ENCODE results near the gene PLEKHM3. TPM values are rescaled to one million over a fixed set of nuclear protein-coding genes. Genes with fewer than 3 reads are reported as not detected.
A peak's percentile ranks its signal among the peaks of the same experiment; 100 is the strongest.

Gene PLEKHM3
- total RNA-seq, 1 donor from 2014 or later, result 18.3 TPM

DNA sequence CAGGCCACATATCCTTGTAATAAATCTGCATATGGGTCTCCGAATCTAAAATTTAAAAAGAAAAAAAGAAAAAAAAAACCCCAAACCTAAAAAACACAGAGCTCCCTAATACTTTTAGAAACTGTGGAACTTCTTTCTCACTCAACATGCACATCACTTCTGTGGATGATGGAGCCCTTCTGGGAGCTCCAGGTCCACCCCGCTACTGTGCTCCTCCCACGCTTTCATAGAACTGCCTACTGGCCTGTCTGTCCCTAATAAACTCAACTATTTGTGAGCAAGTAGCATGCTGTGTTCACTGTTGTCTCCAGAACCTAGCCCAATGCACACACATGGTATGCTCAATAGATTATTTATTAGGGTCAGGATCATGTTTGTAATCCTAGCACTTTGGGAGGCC lies 172.5 kb downstream of the PLEKHM3 start:
- H3K27me3 ChIP-seq, result no peaks in the 10 kb centered on the region
- no peaks in the 10 kb centered on the region for H3K36me3 ChIP-seq
- DNase-seq (ENCODE audit: low spot score in 2 of 2), result no peak
- TF ChIP-seq, protein P1, sequence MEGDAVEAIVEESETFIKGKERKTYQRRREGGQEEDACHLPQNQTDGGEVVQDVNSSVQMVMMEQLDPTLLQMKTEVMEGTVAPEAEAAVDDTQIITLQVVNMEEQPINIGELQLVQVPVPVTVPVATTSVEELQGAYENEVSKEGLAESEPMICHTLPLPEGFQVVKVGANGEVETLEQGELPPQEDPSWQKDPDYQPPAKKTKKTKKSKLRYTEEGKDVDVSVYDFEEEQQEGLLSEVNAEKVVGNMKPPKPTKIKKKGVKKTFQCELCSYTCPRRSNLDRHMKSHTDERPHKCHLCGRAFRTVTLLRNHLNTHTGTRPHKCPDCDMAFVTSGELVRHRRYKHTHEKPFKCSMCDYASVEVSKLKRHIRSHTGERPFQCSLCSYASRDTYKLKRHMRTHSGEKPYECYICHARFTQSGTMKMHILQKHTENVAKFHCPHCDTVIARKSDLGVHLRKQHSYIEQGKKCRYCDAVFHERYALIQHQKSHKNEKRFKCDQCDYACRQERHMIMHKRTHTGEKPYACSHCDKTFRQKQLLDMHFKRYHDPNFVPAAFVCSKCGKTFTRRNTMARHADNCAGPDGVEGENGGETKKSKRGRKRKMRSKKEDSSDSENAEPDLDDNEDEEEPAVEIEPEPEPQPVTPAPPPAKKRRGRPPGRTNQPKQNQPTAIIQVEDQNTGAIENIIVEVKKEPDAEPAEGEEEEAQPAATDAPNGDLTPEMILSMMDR (IDR thresholded peaks at IDR 0.05), result no peak
- no peaks in the 10 kb centered on the region for H3K9me3 ChIP-seq
- H3K4me1 ChIP-seq, result peaks cover 0 to 2% of the 10 kb centered on the region in 2 donors
- intact Hi-C loops (cut with DNase I), result no loop called here
- H3K4me3 ChIP-seq, result no peak overlapping the region
- H3K27ac ChIP-seq, result no peak overlapping the region

DNA sequence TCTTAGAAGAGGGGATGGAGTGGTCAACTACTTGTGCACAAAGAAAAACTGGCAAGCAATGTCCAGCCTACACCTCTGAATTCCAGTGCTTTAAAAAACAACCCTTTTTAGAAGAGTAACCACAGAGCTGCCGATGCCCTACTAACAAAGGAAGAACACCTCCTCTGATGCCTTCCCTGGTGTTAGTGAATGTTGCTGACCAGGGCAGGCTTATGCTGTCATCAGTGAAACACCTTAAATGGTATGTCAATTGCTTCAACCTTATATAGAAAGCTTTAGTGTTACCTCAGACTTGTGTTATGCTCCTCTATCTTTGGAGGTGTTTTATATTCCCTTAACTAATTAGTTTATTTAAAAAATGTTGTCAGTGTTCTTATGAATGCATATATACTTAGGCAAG lies 175.9 kb downstream of the PLEKHM3 start:
- Histone ChIP-seq H3K27ac (no peak overlapping the region), H3K27me3 (no peaks in the 10 kb centered on the region), H3K36me3 (no peaks in the 10 kb centered on the region), H3K4me1 (peaks cover 0 to 4% of the 10 kb centered on the region in 2 donors), H3K4me3 (no peak overlapping the region), H3K9me3 (no peaks in the 10 kb centered on the region)
- TF ChIP-seq, protein P1 (IDR thresholded peaks at IDR 0.05), result no peak
- intact Hi-C loops (cut with DNase I), result no loop called here
- DNase-seq (ENCODE audit: low spot score in 2 of 2), result no peak

GRCh38 chr2:207848545-207848928 lies 176.8 kb downstream of the PLEKHM3 start:
- Histone ChIP-seq H3K4me1 (peaks cover 0 to 4% of the 10 kb centered on the region in 2 donors), H3K9me3 (no peaks in the 10 kb centered on the region), H3K36me3 (no peaks in the 10 kb centered on the region), H3K27me3 (no peaks in the 10 kb centered on the region), H3K27ac (peak overlapping the region in 1 of 2 donors; percentile 34), H3K4me3 (no peak overlapping the region)
- intact Hi-C loops (cut with DNase I), result no loop called here
- DNase-seq (ENCODE audit: low spot score in 2 of 2), result no peak
- TF ChIP-seq, protein P1 (IDR thresholded peaks at IDR 0.05), result no peak

- no peak overlapping the region for H3K4me3 ChIP-seq
- peak overlapping the region; percentile 34 to 48 for H3K27ac ChIP-seq
- H3K27me3 ChIP-seq, result no peaks in the 10 kb centered on the region
- intact Hi-C loops (cut with DNase I), result no loop called here
- no peaks in the 10 kb centered on the region for H3K36me3 ChIP-seq
- H3K9me3 ChIP-seq, result no peaks in the 10 kb centered on the region
- TF ChIP-seq, protein P1 (IDR thresholded peaks at IDR 0.05), result no peak
- peaks cover 0 to 4% of the 10 kb centered on the region in 2 donors for H3K4me1 ChIP-seq
- no peak for DNase-seq (ENCODE audit: low spot score in 2 of 2)
Observed at GRCh38 chr2:207847807-207848544, 177.4 kb downstream of the PLEKHM3 start.

GRCh38 chr2:207847098-207847806 lies 178.1 kb downstream of the PLEKHM3 start:
- H3K4me3 ChIP-seq, result no peak overlapping the region
- H3K36me3 ChIP-seq, result no peaks in the 10 kb centered on the region
- intact Hi-C loops (cut with DNase I), result no loop called here
- TF ChIP-seq, protein P1 (IDR thresholded peaks at IDR 0.05), result no peak
- H3K27ac ChIP-seq, result peak overlapping the region; percentile 34 to 48
- no peak for DNase-seq (ENCODE audit: low spot score in 2 of 2)
- peaks cover 0 to 4% of the 10 kb centered on the region in 2 donors for H3K4me1 ChIP-seq
- H3K9me3 ChIP-seq, result no peaks in the 10 kb centered on the region
- no peaks in the 10 kb centered on the region for H3K27me3 ChIP-seq

All from ascending aorta (tissue), 2 donors.